ENCODE results near the gene APC.
A peak's percentile ranks its signal among the peaks of the same experiment; 100 is the strongest.
"Not testable (repeated sequence)": the region's sequence is repeated elsewhere in the genome, so short reads cannot be mapped to it uniquely, and the experiment has no call there.

Gene APC

GRCh38 chr5:112857866-112858265, 120.2 kb downstream of the APC start:
- DNase-seq (ENCODE audit: low read depth): no peak

GRCh38 chr5:112860571-112860928, 122.9 kb downstream of the APC start:
- DNase-seq (ENCODE audit: low read depth): not testable (repeated sequence)

- DNase-seq (ENCODE audit: low read depth): peak; percentile 97
These were observed 123.4 kb downstream of the APC start, which contains the start of gene SRP19 for GRCh38 chr5:112860929-112861637. Gene SRP19 (plus strand): TSS chr5:112861287. CDS start chr5:112861377, 90 bp downstream.

GRCh38 chr5:112861638-112861985, 123.9 kb downstream of the APC start:
- no peak for DNase-seq (ENCODE audit: low read depth)

DNA sequence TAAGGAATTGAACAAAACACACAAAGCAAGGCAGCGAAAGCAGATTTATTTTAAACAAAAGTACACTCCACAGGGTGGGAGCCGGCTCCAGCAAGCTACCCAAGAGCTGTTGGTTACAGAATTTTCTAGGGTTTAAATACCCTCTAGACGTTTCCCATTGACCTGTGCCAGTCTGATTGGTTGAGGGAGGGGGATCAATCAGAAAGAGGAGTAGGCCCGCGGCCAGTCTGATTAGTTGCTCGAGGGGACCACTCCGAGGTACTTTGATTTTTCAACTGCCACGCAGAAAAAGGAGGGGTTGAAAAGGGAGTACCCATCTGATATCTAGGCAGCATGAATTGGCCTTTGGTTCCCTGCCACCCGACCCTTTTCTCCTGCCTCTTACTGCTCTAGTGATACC, 124.4 kb downstream of the APC start:
- DNase-seq (ENCODE audit: low read depth): no peak

DNA sequence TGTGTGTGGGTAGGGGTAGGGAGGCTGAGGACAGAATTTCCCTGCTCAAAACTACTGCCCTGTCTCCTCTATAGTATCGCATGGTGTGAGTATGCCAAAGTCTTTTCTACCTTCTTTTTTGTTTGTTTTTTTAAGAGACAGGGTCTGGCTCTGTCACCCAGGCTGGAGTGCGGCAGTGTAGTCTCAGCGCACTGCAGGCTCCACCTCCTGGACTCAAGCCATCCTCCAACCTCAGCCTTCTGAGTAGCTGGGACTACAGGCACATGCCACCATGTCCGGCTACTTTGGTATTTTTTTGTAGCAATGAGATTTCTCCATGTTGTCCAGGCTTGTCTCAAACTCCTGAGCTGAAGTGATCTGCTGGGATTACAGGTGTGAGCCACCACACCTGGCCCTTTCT, 125.9 kb downstream of the APC start:
- no peak for DNase-seq (ENCODE audit: low read depth)

- DNase-seq (ENCODE audit: low read depth): no peak
These were observed 127.4 kb downstream of the APC start for GRCh38 chr5:112865128-112865527.

DNA sequence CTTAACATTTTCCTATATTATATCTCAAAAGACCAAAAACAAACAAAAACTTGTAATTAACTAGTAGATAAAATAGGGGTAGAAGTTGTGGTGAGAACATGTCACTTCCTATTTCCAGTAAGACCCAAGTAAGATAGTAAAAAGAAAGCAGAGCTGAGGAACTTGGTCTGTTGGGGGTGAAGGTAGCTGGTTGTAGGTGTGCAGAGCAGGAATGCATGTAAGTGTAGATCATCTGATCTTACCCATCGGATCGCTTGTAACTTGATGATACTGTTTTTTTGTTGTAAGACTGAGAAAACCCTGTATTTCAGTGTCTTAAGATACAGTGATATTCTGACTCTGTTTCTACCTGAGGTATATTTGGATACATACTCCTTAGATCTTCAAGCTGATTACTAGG, 129.1 kb downstream of the APC start:
- no peak for DNase-seq (ENCODE audit: low read depth)

- no peak for DNase-seq (ENCODE audit: low read depth)
These were observed 129.7 kb downstream of the APC start for GRCh38 chr5:112867411-112867810.

DNA sequence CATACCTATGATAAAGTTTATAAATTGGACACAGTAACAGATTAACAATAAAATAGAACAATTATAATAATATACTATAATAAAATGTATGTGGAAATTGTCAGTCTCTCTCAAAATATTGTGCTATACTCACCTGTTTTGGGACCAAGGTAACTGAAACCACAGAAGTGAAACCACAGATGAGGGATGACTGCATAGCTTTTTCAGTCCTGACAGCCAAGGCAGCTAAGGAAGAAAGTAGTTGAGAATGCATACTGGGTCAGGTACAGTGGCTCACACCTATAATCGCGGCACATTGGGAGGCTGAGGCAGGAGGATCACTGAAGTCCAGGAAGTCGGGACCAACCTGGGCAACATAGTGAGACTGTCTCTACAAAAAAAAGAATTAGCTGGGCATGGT, 132.3 kb downstream of the APC start:
- DNase-seq (ENCODE audit: low read depth): no peak

GRCh38 chr5:112870966-112871365, 133.3 kb downstream of the APC start:
- peak; percentile 76 for DNase-seq (ENCODE audit: low read depth)

GRCh38 chr5:112876362-112876761, 138.7 kb downstream of the APC start:
- no peak for DNase-seq (ENCODE audit: low read depth)

DNA sequence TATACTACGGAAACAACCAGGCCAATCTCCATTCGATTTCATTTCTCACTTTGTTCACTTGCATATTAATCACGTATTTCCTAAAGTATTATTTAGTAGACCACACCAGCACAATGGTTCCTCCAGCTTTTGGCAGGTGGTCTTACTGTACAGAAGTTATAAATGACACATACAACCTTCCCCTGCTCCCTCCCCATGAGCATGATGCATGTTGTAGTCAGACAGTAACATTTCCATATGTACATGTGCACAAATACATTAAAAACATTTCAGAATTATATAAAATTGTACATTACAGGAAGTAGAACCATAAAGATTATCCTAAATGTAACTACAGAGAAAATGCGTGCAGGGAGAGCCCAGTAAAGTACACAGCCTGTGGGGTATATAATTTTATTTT, 140.4 kb downstream of the APC start:
- no peak for DNase-seq (ENCODE audit: low read depth)

DNA sequence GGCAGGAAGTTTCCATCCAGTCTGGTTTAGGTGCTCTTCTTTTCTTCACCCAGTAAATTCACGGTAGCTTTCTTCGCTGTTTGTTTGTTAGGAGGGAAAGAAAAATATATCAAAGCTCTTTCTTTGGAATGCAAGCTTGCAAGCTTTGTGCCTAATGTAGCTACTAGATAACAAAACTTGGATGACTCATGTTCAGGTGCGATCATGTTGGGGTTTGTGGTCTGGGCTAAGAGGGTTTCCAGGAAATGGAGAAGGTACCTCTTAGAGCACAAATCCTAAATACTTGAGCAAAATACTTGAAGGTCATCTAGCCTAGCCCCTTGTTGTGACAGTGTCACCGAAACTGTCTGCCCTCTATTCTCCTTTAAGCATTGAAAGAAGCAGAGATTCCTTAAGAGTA, 141.1 kb downstream of the APC start:
- DNase-seq (ENCODE audit: low read depth): no peak

GRCh38 chr5:112880219-112880964, 142.7 kb downstream of the APC start:
- no peak for DNase-seq (ENCODE audit: low read depth)

DNA sequence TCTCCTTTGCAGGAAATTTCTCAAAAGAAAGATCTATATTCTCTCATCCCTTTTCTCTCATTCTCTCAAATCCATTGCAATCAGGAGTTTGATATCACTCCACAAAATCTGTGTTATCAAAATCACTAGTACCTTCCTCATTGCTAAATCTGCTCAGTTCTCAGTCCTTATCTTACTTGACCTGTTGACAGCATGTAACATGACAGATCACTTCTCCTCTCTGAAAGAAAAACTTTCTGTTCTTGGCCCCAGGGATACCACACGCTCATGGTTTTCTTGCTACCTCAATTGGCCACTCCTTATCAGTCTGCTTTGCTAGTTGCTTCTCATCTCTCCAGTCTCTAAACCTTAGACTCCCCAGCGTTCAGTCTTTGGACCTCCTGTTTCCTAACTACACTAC, 145.5 kb downstream of the APC start:
- DNase-seq (ENCODE audit: low read depth): no peak

GRCh38 chr5:112885001-112885400, 147.3 kb downstream of the APC start:
- DNase-seq (ENCODE audit: low read depth): no peak

DNA sequence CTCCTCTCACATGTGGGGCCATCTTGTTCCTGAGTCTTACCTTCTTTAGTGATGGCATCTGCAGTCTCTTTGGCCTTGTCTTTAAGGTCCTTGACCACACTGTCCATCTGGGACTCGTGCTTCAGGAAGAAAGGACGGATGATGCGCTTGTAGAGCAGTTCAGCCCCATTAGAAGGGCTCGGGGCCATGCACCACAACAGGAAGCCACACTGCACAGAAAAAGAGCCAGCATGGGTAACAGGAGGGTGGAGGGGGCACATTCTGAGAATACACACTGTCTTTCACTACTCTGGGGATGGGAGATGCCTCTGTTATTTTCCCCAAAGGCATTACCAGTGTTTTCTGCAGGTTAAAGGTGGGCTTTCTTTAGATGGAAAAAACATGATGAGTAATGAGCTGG, 149.3 kb downstream of the APC start:
- DNase-seq (ENCODE audit: low read depth): no peak

DNA sequence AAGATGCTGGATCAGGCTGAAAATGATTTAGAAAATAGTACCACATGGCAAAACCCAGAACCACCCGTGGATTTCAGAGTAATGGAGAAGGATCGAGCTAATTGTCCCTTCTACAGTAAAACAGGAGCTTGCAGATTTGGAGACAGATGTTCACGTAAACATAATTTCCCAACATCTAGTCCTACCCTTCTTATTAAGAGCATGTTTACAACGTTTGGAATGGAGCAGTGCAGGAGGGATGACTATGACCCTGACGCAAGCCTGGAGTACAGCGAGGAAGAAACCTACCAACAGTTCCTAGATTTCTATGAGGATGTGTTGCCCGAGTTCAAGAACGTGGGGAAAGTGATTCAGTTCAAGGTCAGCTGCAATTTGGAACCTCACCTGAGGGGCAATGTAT, 154.4 kb downstream of the APC start:
- not testable (repeated sequence) for DNase-seq (ENCODE audit: low read depth)

DNA sequence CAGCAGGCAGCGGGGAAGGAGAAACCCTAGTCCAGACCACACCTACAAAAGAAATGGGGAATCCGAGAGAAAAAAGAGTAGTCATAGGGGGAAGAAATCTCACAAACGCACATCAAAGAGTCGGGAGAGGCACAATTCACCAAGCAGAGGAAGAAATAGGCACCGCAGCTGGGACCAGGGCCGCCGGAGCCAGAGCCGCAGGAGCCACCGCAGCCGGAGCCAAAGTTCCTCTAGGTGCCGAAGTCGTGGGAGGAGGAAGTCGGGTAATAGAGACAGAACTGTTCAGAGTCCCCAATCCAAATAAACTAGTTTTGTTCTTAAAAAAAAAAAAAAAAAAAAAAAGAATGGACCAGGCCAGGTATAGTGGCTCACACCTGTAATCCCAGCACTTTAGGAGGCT, 155.1 kb downstream of the APC start:
- DNase-seq (ENCODE audit: low read depth): no peak

DNA sequence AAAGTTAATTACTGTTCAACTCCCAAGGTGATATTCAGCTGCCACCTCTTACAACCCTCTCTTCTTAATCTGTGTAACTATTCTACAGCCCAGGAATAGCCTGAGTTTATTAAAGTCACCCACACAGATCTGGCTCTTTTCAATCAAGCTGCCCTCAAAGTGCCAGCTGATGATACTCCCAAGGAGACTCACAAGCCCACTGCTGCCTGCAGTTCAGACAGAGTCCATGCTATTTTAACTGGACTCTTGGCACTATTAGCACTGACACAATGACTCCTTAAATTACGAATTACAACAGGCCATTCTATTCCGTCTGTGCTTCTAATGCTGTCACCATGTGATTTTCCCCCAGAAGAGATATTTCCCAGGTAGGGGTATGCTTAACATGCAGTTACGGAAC, 158.0 kb downstream of the APC start:
- no peak for DNase-seq (ENCODE audit: low read depth)

Data from fibroblast of gingiva (primary cell).